Measurements from ENCODE around the gene CD8B. TPM values are rescaled to one million over a fixed set of nuclear protein-coding genes. Genes with fewer than 3 reads are reported as not detected.

CD8B gene
- total RNA-seq, 2 experiments from 2014 or later: 1.2 to 1.3 TPM

DNA sequence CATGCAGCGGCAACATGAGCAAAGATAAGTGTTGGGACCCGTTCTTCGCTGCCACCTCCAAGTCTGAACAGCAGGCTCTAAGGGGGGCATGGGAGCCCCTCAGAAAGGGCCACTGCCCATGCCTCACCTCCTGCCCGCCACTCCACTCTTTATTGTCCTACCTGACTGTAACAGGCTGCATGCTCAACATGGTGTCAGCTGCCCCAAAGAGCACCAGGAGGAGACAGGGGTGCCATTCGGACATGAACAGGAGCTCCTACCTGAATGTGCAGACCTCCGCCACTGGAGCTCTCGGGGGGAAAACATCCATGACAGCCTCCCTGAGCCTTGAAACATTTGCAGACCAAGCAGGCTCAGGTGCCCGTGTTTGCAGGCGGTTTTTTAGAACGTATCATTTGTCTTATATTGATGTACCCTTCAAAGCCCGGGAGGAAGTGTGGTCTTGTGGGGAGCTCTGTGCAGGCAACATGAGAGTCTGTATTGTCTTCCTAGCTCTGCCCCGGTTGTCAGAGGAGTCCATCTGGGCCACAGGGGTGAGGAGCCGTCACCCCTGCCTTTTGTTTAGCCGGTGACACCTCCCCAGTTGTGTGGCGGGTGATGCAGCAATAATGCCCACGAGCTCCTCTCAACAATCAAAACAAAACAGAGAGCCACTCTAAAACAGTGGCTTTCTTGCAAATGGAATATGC lies 35.8 kb downstream of the CD8B start:
- H3K4me3 Mint-ChIP-seq: peak overlapping the region; percentile 60
- H3K9me3 Mint-ChIP-seq: peaks cover 5% of the 10 kb centered on the region
- H3K27me3 Mint-ChIP-seq: no peaks in the 10 kb centered on the region
- ChIA-PET POLR2A (no interaction called here), CTCF (interaction anchor here (0.6 kb wide), 1 partner anchor 12 kb away, joined by 3 read pairs; no protein-coding TSS in a partner anchor)
- H3K36me3 Mint-ChIP-seq (ENCODE audit: low read depth): peaks cover 1% of the 10 kb centered on the region
- peaks cover 29% of the 10 kb centered on the region for H3K4me1 Mint-ChIP-seq
- DNase-seq: peak; percentile 62
- H3K27ac Mint-ChIP-seq: peak overlapping the region; percentile 81

DNA sequence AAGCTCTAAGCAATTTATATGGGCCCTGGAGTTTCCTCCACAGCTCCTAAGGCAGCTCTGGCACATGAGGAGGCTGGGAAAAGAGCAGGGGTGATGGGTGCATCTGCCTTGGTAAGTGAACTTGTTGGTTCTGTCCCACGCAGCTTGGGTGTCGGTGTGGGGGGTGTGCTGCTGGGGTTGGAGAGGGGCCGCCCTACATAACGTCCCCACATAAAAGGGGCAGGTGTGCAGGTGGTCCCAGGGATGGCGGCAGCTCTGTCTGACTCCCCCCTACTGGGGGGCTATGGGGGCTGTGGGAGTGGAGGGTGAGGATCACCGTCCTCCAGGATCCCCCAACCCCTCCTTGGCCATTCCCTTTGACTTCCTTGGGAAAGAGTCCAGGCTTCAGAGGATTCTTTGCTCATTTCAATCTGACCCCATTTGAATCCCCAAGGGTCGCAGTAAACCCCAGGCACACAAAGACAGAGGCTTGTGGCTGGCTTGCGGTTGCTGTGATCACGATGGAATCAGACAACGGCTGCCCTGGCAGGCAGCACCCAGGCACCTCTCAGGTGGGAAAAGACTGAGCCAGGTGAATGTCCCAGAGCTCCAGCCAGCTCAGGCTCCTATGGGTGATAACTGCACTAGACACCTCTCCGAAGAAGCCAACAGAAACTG lies 36.5 kb downstream of the CD8B start:
- peak; percentile 11 for DNase-seq
- Mint-ChIP-seq H3K27me3 (peaks cover under 1% of the 10 kb centered on the region), H3K36me3 (ENCODE audit: low read depth) (peaks cover 1% of the 10 kb centered on the region), H3K27ac (peak overlapping the region; percentile 81), H3K4me3 (peak overlapping the region; percentile 60), H3K9me3 (peaks cover 5% of the 10 kb centered on the region), H3K4me1 (peaks cover 29% of the 10 kb centered on the region)
- ChIA-PET POLR2A (no interaction called here), CTCF (interaction anchor here (0.6 kb wide), 1 partner anchor 1441 kb away, joined by 4 read pairs; no protein-coding TSS in a partner anchor)

DNA sequence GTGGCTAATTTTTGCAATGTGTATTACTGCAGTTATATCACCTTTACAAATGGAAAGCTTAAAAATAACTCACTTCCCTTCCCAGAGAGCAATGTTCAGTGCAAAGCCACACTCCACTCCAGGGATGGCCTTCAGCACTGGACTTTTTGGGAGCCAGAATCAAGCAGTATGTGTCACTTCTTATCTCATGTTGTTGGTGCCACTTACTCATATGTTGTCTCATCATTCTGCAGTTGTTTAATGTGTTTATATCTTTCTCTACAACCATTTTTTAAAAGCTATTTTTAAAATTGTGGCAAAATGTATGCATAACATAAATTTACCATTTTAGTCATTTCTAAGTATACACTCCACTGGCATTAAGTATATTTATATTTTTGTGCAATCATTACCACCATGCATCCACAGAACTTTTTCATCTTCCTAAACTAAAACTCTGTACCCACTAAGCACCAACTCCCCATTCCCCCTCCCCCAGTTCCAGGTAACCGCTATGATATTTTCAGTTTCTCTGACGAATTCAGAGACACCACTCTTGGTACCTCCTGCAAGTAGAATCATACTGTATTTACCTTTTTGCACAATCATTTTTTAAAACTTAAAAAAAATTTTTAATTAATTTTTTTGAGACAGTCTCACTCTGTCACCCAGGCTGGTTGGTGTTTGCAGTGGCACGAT lies 38.9 kb downstream of the CD8B start:
- H3K4me3 Mint-ChIP-seq: no peak overlapping the region
- no peak for DNase-seq
- ChIA-PET POLR2A (no interaction called here), CTCF (interaction anchor here (1.4 kb wide), 1 partner anchor 14 kb away, joined by 4 read pairs; no protein-coding TSS in a partner anchor)
- peaks cover 1% of the 10 kb centered on the region for H3K36me3 Mint-ChIP-seq (ENCODE audit: low read depth)
- peaks cover 10% of the 10 kb centered on the region for H3K27me3 Mint-ChIP-seq
- peaks cover 27% of the 10 kb centered on the region for H3K4me1 Mint-ChIP-seq
- H3K27ac Mint-ChIP-seq: no peak overlapping the region
- peaks cover 5% of the 10 kb centered on the region for H3K9me3 Mint-ChIP-seq

- Mint-ChIP-seq H3K4me1 (peaks cover 20% of the 10 kb centered on the region), H3K36me3 (ENCODE audit: low read depth) (no peaks in the 10 kb centered on the region), H3K27me3 (peaks cover 10% of the 10 kb centered on the region), H3K27ac (no peak overlapping the region), H3K9me3 (peaks cover 5% of the 10 kb centered on the region), H3K4me3 (no peak overlapping the region)
- CTCF ChIA-PET: no interaction called here
- DNase-seq: no peak
- POLR2A ChIA-PET: no interaction called here
Measured at GRCh38 chr2:86821842-86822241, 39.8 kb downstream of the CD8B start.

DNA sequence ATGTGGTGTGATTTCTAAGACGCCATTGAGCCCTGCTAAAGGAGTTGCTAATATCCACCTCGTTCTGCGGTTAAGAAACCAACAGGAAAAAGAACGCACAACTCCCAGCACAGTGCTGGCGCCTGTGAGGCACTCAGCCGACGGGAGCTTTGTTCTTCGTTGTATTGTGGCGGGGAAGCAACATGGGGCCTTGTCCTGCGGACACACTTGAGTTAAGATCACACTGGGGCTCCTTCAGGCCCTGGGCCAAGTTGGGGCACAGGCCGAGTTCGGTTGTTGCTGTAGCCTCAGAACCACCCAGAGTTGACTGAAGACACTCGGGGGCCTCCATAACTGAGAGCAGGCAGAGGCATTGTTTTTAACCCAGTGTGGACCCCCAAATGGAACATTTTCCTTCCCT lies 40.4 kb downstream of the CD8B start:
- H3K4me3 Mint-ChIP-seq: no peak overlapping the region
- ChIA-PET CTCF (no interaction called here), POLR2A (no interaction called here)
- H3K27me3 Mint-ChIP-seq: peaks cover 10% of the 10 kb centered on the region
- peaks cover 5% of the 10 kb centered on the region for H3K9me3 Mint-ChIP-seq
- no peak for DNase-seq
- no peaks in the 10 kb centered on the region for H3K36me3 Mint-ChIP-seq (ENCODE audit: low read depth)
- no peak overlapping the region for H3K27ac Mint-ChIP-seq
- H3K4me1 Mint-ChIP-seq: peaks cover 16% of the 10 kb centered on the region

DNA sequence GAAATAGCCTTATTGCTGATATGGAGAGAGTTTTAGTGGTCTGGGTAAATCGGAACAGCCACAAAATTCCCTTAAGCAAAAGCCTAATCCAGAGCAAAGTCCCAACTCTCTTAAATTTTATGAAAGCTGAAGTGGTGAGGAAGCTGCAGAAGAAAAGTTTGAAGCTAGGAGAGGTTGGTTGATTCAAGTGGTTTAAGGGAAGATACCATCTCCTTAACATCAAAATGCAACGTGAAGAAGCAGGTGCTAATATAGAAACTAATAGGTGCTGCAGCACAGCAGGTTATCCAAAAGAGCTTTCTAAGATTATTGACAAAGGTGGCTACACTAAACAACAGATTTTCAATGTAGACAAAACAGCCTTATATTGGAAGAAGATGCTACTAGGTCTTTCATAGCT lies 42.7 kb downstream of the CD8B start:
- ChIA-PET CTCF (no interaction called here), POLR2A (no interaction called here)
- Mint-ChIP-seq H3K9me3 (peaks cover 5% of the 10 kb centered on the region), H3K27me3 (peaks cover 16% of the 10 kb centered on the region), H3K4me1 (peaks cover 8% of the 10 kb centered on the region), H3K27ac (no peak overlapping the region), H3K4me3 (no peak overlapping the region), H3K36me3 (ENCODE audit: low read depth) (no peaks in the 10 kb centered on the region)
- DNase-seq: no peak

GRCh38 chr2:86818114-86818801 lies 43.4 kb downstream of the CD8B start:
- H3K4me1 Mint-ChIP-seq: peaks cover 8% of the 10 kb centered on the region
- DNase-seq: no peak
- CTCF ChIA-PET: no interaction called here
- no peak overlapping the region for H3K27ac Mint-ChIP-seq
- peaks cover 16% of the 10 kb centered on the region for H3K27me3 Mint-ChIP-seq
- H3K9me3 Mint-ChIP-seq: peaks cover 5% of the 10 kb centered on the region
- H3K4me3 Mint-ChIP-seq: no peak overlapping the region
- POLR2A ChIA-PET: no interaction called here
- no peaks in the 10 kb centered on the region for H3K36me3 Mint-ChIP-seq (ENCODE audit: low read depth)

- Mint-ChIP-seq H3K27me3 (peaks cover 32% of the 10 kb centered on the region), H3K4me1 (peaks cover 8% of the 10 kb centered on the region), H3K9me3 (no peaks in the 10 kb centered on the region), H3K27ac (no peak overlapping the region), H3K4me3 (no peak overlapping the region), H3K36me3 (ENCODE audit: low read depth) (no peaks in the 10 kb centered on the region)
- DNase-seq: no peak
- POLR2A ChIA-PET: no interaction called here
- CTCF ChIA-PET: no interaction called here
Measured at GRCh38 chr2:86815611-86816010, 46.1 kb downstream of the CD8B start.

DNA sequence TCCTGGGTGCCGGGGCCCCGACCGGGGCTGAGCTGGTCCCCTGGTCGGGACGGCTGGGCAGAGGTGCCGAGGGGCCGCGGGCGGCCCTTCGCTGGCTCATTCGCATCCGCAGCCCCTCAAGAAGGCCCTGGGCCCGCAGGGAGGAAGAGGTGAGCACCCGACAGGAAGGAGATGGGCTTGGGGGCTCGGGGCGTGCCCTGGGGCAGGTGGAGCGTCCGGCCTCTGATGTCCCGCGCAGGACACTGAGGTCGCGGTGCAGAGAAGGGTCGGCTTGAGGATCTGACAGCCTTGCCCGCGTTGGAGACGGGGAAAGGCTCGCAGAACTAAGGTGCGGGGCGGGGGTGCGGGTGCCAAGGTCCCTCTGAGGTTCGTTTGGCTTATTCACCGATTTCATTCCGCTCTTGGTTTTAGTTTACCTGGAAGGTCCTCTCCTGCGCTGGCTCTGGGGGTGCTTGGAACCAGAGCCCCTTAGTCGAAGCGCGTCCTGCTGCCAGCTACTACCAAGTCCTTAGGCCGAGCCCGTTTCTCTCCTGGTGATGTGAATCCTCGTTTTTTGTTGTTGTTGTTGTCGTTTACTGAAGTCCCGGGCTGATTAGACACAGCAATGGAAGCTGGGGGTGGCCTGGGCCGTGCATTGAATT lies 52.1 kb downstream of the CD8B start:
- Mint-ChIP-seq H3K4me3 (peak overlapping the region; percentile 26), H3K9me3 (no peaks in the 10 kb centered on the region), H3K4me1 (peaks cover 25% of the 10 kb centered on the region), H3K36me3 (ENCODE audit: low read depth) (no peaks in the 10 kb centered on the region), H3K27ac (no peak overlapping the region), H3K27me3 (peaks cover 53% of the 10 kb centered on the region)
- ChIA-PET POLR2A (no interaction called here), CTCF (interaction anchor here (0.6 kb wide), 1 partner anchor 633 kb away, joined by 3 read pairs; no protein-coding TSS in a partner anchor)
- DNase-seq: no peak

DNA sequence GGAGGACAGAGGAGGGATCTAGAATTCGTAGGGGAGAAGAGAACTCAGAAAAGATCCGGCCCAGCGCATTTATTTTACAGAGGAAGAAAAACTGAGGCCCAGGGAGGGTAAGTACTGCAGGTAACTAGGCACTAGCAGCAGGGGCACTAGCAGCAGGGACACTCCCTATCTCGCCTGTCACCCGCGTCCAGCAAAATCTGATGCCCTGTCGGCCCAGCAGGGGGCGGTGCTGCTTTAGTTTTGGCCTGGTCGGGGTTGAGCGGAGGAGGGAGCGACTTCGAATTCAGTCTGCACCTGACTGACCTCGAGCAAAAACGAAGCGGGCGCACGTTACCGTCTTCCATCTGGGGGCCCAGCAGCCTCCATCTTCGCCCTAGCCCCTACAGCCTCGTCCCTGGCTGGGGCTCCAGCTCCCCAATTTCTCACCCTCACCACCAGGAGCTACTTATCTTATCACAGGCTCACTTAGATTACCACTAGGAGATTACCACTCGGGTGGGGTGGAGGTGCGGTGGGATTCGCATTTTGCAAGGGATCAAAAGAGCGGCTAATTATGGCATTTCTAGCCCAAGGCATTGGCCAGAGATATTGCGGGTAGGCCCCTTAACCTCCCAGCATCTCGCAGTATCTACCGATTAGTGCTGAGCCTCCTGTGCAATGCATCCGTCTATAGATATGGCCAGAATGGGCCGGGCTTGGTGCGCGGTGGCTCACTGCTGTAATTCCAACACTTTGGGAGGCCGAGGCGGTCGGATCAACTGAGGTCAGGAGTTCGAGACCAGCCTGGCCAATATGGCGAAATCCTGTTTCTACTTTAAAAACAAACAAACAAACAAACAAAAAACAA lies 53.1 kb downstream of the CD8B start:
- ChIA-PET CTCF (interaction anchor here (0.9 to 2.4 kb wide), 4 partner anchors 10 to 36 kb away, joined by 3 to 7 read pairs (median 4); partner anchors contain the start of gene CD8A), POLR2A (no interaction called here)
- peaks cover 25% of the 10 kb centered on the region for H3K4me1 Mint-ChIP-seq
- H3K4me3 Mint-ChIP-seq: peak overlapping the region; percentile 74
- DNase-seq: peak; percentile 91
- peaks cover 53% of the 10 kb centered on the region for H3K27me3 Mint-ChIP-seq
- no peak overlapping the region for H3K27ac Mint-ChIP-seq
- H3K9me3 Mint-ChIP-seq: no peaks in the 10 kb centered on the region
- no peaks in the 10 kb centered on the region for H3K36me3 Mint-ChIP-seq (ENCODE audit: low read depth)

- ChIA-PET CTCF (interaction anchor here (1.0 to 2.4 kb wide), 4 partner anchors 9 to 16 kb away, joined by 4 to 7 read pairs (median 4); partner anchors contain the start of gene CD8A), POLR2A (no interaction called here)
- DNase-seq: no peak
- Mint-ChIP-seq H3K9me3 (no peaks in the 10 kb centered on the region), H3K27me3 (peaks cover 53% of the 10 kb centered on the region), H3K4me3 (peak overlapping the region; percentile 74), H3K36me3 (ENCODE audit: low read depth) (no peaks in the 10 kb centered on the region), H3K4me1 (peaks cover 25% of the 10 kb centered on the region), H3K27ac (peak overlapping the region; percentile 70)
Measured at GRCh38 chr2:86807468-86808275, 54.0 kb downstream of the CD8B start.
